Epithelial cell of proximal tubule (primary cell): ENCODE measurements around the gene NOTCH3. TPM values are rescaled to one million over a fixed set of nuclear protein-coding genes. Genes with fewer than 3 reads are reported as not detected.

Experiments
- DNase-seq: peaks from one replicate; pipeline ENCODE4 v3.0.0-alpha.2; 2011; ENCODE audit warnings: low read depth
- H3K4me3 ChIP-seq: 2 replicates; pipeline ENCODE4 v1.5.1; 2011; ENCODE audit warnings: low read depth, mild to moderate bottlenecking, low read length
- total RNA-seq: library from RNA; depleted of rRNA; stranded (reverse); fragments of >200 nt; gene quantifications from 2 replicates; pipeline ENCODE4 v1.2.3, GENCODE V29; 2015
- TF ChIP-seq, protein P1 (sequence below): conservative IDR thresholded peaks from 2 replicates; pipeline ENCODE4 v1.5.1; 2012; ENCODE audit warnings: low read depth, mild to moderate bottlenecking, low read length

NOTCH3 gene
- total RNA-seq, 1 donor from 2014 or later = 19.6 TPM

DNA sequence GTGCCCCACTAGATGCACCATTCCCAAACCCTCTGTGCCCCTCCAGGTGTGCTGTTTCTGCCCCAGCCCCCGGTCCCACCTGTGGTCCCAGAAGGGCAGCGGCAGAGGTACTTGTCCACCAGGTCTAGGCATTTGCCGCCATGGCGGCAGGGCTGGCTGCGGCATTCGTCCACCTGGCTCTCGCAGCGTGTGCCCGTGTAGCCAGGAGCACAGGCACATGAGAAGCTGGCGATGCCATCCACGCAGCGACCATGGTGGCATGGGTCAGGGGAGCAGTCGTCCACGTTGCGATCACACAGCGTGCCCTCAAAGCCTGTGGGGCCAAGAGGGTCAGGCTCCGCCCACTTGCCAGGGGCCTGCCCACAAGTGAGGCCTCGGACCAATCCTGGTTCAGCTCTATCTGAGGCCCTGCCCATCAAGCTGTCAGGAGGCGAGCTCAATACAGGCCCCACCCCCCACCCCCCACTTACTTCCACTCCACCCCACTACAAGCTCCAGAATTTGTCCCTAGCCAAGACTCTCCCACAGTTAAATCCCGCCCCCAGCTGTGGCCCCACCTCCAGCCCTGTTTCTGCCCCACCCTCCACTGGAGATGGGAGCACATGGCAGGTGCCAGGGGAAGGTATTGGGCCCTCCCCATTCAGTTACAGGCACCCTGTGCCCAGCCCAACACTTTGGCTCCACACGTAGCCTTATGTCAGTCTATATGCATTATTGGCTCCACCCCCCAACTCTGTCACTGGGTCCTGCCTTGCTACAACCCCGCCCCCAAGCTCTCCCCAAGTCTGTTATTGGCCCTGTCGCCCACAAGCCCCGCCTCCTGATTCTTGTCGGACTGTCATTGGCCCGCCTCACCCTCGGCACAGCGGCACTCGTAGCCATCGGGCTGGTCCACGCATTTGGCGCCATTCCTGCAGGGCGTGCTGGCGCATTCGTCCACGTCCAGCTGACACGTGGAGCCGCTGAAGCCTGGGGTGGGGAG is 13.5 kb downstream of the NOTCH3 start:
- H3K4me3 ChIP-seq = no peak overlapping the region
- TF ChIP-seq, protein P1, sequence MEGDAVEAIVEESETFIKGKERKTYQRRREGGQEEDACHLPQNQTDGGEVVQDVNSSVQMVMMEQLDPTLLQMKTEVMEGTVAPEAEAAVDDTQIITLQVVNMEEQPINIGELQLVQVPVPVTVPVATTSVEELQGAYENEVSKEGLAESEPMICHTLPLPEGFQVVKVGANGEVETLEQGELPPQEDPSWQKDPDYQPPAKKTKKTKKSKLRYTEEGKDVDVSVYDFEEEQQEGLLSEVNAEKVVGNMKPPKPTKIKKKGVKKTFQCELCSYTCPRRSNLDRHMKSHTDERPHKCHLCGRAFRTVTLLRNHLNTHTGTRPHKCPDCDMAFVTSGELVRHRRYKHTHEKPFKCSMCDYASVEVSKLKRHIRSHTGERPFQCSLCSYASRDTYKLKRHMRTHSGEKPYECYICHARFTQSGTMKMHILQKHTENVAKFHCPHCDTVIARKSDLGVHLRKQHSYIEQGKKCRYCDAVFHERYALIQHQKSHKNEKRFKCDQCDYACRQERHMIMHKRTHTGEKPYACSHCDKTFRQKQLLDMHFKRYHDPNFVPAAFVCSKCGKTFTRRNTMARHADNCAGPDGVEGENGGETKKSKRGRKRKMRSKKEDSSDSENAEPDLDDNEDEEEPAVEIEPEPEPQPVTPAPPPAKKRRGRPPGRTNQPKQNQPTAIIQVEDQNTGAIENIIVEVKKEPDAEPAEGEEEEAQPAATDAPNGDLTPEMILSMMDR = no peak
- DNase-seq = no peak

DNA sequence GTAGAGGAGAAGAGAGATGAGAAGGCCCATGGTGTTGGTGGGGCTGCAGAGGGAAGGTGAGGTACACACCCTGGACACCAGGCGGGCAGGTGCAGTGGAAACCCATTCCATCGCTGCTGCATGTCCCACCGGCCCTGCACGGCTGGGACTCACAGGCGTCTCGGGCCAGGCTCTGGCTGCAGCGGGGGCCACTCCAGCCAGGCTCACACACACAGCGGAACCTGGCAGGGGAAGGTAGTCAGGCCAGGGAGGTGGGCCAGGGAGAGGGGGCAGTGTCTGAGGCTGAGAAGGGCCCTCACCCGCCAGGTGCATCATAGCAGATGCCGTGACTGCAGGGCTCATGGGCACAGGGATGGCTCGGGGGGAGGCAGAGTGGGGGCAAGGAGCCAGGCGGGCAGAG is 15.6 kb downstream of the NOTCH3 start:
- DNase-seq = no peak
- TF ChIP-seq, protein P1 = no peak
- H3K4me3 ChIP-seq = no peak overlapping the region

DNA sequence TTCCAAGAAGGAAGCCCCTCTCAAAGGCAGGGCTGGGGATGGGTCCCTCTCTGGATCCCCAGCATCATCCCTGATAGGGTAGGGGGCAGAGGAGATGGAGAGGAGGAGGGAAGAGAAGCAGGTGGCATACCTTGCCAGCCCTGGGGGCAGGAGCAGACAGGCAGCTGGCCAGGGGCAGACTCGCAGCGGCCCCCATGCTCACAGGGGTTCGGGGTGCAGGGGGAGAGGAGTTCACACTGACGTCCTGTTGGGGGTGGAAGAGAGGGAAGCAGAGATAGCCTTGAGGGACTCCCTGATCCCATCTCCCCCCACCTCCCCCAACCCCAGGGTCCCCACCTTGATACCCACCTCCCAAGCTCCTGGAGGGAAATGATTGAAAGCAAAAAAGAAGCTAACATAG is 16.0 kb downstream of the NOTCH3 start:
- TF ChIP-seq, protein P1 = no peak
- DNase-seq = no peak
- no peak overlapping the region for H3K4me3 ChIP-seq

DNA sequence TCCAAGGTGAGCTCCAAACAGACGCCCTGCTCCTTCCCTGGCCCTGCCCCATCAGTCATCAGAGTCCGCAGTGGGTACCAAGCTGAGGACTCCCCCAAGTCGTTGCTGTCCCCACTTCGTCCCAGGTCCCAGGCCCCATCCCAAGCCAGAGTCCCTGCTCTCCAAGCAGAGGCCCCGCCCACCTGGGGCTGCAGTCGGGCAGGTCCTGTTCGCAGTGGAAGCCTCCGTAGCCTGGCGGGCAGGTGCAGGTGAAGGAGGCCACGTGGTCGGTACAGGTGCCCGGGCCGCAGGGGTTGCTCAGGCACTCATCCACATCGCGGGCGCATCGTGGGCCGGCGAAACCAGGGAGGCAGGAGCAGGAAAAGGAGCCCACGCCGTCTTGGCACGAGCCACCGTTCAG is 19.4 kb downstream of the NOTCH3 start:
- DNase-seq = no peak
- TF ChIP-seq, protein P1 = no peak
- H3K4me3 ChIP-seq = no peak overlapping the region

DNA sequence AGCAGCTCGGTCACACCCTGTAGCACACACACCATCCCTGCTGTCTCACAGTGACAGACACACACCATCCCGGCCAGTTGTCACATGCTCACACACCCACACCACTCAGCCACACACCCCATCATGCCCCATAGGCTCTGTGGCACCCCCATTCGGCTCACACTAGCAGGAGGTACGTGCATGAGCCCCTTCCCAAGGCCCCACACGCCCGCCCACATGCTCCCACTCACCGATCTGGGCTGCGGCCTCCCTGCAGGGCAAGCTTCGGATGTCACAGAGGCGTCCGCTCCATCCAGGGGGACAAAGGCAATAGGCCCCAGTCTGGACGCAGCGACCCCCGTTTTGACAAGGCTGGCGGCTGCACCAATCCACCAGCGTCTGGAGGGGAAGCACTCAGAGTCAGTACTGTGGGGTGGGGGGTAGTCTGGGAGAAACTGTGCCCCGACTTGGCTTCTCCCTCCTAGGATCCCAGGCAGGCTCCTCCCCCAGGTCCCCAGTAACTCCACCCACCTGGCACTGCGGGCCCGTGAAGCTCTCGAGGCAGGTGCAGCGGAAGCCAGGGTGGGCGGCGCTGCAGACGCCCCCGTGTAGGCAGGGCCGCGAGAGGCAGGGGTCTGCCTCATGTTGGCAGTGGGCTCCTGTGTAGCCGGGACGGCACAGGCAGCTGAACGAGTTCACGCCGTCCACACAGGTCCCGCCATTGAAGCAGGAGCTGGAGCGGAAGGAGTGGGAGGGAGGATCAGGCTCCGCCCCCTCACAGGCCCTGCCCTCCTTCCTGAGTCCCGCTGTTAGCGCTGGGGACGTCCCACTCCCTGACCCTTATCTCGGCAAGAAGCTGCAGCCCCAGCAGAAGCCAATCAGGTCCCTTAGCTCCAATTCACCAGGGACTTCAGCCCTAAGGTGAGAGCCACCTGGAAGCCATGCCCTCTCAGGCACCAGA is 20.1 kb downstream of the NOTCH3 start:
- no peak for DNase-seq
- peak overlapping the region; percentile 46 for H3K4me3 ChIP-seq
- TF ChIP-seq, protein P1 = no peak

DNA sequence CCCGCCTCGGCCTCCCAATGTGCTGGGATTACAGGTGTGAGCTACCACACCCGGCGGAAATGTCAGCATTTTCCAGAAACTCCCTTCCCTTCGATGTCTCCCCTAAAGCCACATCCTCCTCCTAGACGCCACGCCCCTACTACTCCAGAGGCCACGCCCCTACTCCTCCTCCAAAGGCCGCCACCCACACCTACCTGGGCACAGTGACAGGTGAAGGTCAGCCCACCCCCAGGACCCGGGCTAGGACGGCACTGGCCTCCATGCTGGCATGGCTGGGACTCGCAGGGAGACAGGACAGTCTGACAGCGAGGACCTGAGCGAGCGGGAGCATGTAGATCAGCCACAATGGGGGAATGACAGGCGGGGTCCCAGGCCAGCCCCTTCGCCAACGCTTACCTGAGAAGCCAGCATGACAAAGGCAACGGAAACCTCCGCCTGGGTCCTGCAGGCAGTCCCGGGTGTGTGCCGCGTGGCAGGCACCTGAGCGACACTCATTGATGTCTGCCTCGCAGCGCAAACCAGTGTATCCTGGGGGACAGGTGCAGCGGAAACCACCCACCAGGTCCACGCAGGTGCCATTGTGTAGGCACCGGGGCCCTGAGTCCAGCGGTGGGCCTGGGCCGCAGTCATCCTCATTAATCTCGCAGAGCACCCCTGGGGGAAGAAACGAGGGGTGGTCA is 22.0 kb downstream of the NOTCH3 start:
- TF ChIP-seq, protein P1 = no peak

More for the DNA sequence above, 22.0 kb downstream of the NOTCH3 start:
- no peak overlapping the region for H3K4me3 ChIP-seq
- no peak for DNase-seq
